A549 (cell line): ENCODE data around the gene GSTM2. TPM values are rescaled to one million over a fixed set of nuclear protein-coding genes. Genes with fewer than 3 reads are reported as not detected.

Source experiments
- ATAC-seq, 2 experiments: fragments of 200-7000 bp in 1 of 2; fragments of >200 bp in 1 of 2; cut with Nextera tagmentation in 1 of 2; cut with Tn5 transposase in 1 of 2; 3 replicates each; pipeline versions ENCODE4 v1.8.0 to v1.9.1; 2018 to 2020; ENCODE audit warnings: mild to moderate bottlenecking in 1 of 2, moderate library complexity in 1 of 2
- CTCF ChIA-PET: fragments of 300-600 bp; sonication (Branson Sonifier 250); formaldehyde crosslinking; extraction: SDS; loops from one replicate; lab custom pipeline; 2021; ENCODE audit warnings: antibody characterized with exemption, inconsistent platforms; lab: Yijun Ruan, JAX
- POLR2A ChIA-PET: fragments of 350-600 bp; formaldehyde crosslinking; extraction: SDS; loops from one replicate; lab custom pipeline; 2021; ENCODE audit warnings: antibody characterized with exemption, inconsistent platforms; lab: Yijun Ruan, JAX
- DNase-seq, 2 experiments: peaks; one replicate each; pipeline versions ENCODE4 v3.0.0 to v3.0.0-alpha.2; 2011 to 2016; ENCODE audit warnings: low read depth in 1 of 2, low spot score in 1 of 2
- FAIRE-seq: peaks from 2 replicates; lab custom pipeline; 2011; peaks lifted over from hg19 to GRCh38; lab: Jason Lieb, UNC
- H3K27ac ChIP-seq, 2 experiments: fragments of >200 bp; sonication (Bioruptor Twin); formaldehyde crosslinking; 3 replicates each; pipeline ENCODE4 v1.5.1; 2016 to 2017
- H3K4me1 ChIP-seq: fragments of >200 bp; sonication (Bioruptor Twin); formaldehyde crosslinking; 3 replicates; pipeline ENCODE4 v1.6.1; 2016
- H3K4me2 ChIP-seq: fragments of >200 bp; sonication (Bioruptor Twin); formaldehyde crosslinking; 3 replicates; pipeline ENCODE4 v1.6.1; 2016
- H3K4me3 ChIP-seq: fragments of >200 bp; sonication (Bioruptor Twin); formaldehyde crosslinking; 3 replicates; pipeline ENCODE4 v1.5.1; 2016
- H3K9me3 ChIP-seq: fragments of >200 bp; sonication (Bioruptor Twin); formaldehyde crosslinking; 3 replicates; pipeline ENCODE4 v1.6.1; 2016
- BHLHE40 ChIP-seq: IDR thresholded peaks from 2 replicates; pipeline ENCODE4 v1.6.1; 2012; ENCODE audit warnings: low read depth, low read length, inconsistent platforms
- CEBPB ChIP-seq, 2 experiments: fragments of >200 bp in 1 of 2; sonication (Bioruptor Twin) in 1 of 2; formaldehyde crosslinking in 1 of 2; IDR thresholded peaks; 2 replicates each; pipeline ENCODE4 v1.6.1; 2012 to 2016
- CHD2 ChIP-seq: fragments of 150-350 bp; IDR thresholded peaks from 2 replicates; pipeline ENCODE4 v1.6.1; 2014; ENCODE audit warnings: low read length; ENCODE audit not compliant: partially characterized antibody
- EHF ChIP-seq: fragments of 250-450 bp; sonication (Bioruptor Pico); IDR thresholded peaks from 2 replicates; pipeline ENCODE4 v1.5.0; 2020; ENCODE audit warnings: mild to moderate bottlenecking
- FOSB ChIP-seq: fragments of 250-450 bp; sonication (Bioruptor Pico); IDR thresholded peaks from 2 replicates; pipeline ENCODE4 v1.5.0; 2020; ENCODE audit warnings: mild to moderate bottlenecking, moderate library complexity
- FOSL2 ChIP-seq, 2 experiments: fragments of 450-650 bp in 1 of 2; fragments of >200 bp in 1 of 2; sonication (Bioruptor Twin) in 1 of 2; formaldehyde crosslinking; IDR thresholded peaks; 2 replicates each; pipeline versions ENCODE4 v1.5.0 to v1.6.1; 2016 to 2020; ENCODE audit warnings: mild to moderate bottlenecking in 1 of 2, moderate library complexity in 1 of 2
- KDM5A ChIP-seq: fragments of 200-600 bp; sonication (generic); IDR thresholded peaks from 2 replicates; pipeline ENCODE4 v1.6.1; 2016; ENCODE audit warnings: antibody characterized with exemption, mild to moderate bottlenecking
- MAFK ChIP-seq: fragments of 450-650 bp; IDR thresholded peaks from 2 replicates; pipeline ENCODE4 v1.6.1; 2014; ENCODE audit not compliant: partially characterized antibody
- MYC ChIP-seq: IDR thresholded peaks from 2 replicates; pipeline ENCODE4 v1.6.1; 2012; ENCODE audit warnings: mild to moderate bottlenecking, inconsistent platforms, low read length, improper control_type of control experiment, borderline replicate concordance
- NFE2L2 ChIP-seq: fragments of 150-350 bp; conservative IDR thresholded peaks from 2 replicates; pipeline ENCODE4 v1.6.1; 2014; ENCODE audit warnings: low read length
- NPAS2 ChIP-seq: fragments of 250-450 bp; sonication (Bioruptor Pico); IDR thresholded peaks from 2 replicates; pipeline ENCODE4 v1.8.0; 2022; ENCODE audit warnings: mild to moderate bottlenecking, moderate library complexity, borderline replicate concordance
- POLR2A ChIP-seq: IDR thresholded peaks from 2 replicates; pipeline ENCODE4 v1.6.1; 2012; ENCODE audit warnings: mild to moderate bottlenecking, low read length
- RARB ChIP-seq: fragments of 250-450 bp; sonication (Bioruptor Pico); IDR thresholded peaks from 2 replicates; pipeline ENCODE4 v1.8.0; 2021; ENCODE audit warnings: mild to moderate bottlenecking, moderate library complexity
- RCOR1 ChIP-seq: fragments of 150-350 bp; IDR thresholded peaks from 2 replicates; pipeline ENCODE4 v1.6.1; 2014; ENCODE audit warnings: antibody characterized with exemption, low read length, low read depth
- RFX5 ChIP-seq: fragments of 450-650 bp; IDR thresholded peaks from 2 replicates; pipeline ENCODE4 v1.7.1; 2014; ENCODE audit warnings: antibody characterized with exemption, mild to moderate bottlenecking, moderate library complexity
- RNF2 ChIP-seq: fragments of 200-600 bp; sonication (generic); IDR thresholded peaks from 2 replicates; pipeline ENCODE4 v1.6.1; 2016; ENCODE audit warnings: low read depth, mild to moderate bottlenecking, antibody characterized with exemption, moderate library complexity, borderline replicate concordance
- ZNF302 ChIP-seq: fragments of 250-450 bp; sonication (Bioruptor Pico); IDR thresholded peaks from 2 replicates; pipeline ENCODE4 v1.9.0; 2021; ENCODE audit warnings: inconsistent platforms, mild to moderate bottlenecking, moderate library complexity
- WGBS: methylation state at CpG from one replicate; pipeline ENCODE4 v1.1.6; 2017; ENCODE audit errors: missing lambda C conversion rate; 5-methylcytosine and 5-hydroxymethylcytosine counted together
- polyA plus RNA-seq, 4 experiments: library from polyadenylated mRNA; depleted of rRNA in 3 of 4; stranded (reverse); fragments of >200 nt; fragmentation: RNase III in 1 of 4; extraction: RNeasy Plus Mini Kit Qiagen cat#74134 plus additional on column Dnase treatment in 1 of 4; gene quantifications; 2 replicates in 3 of 4; 3 replicates in 1 of 4; pipeline ENCODE4 v1.2.3, GENCODE V29; 2011 to 2017
- TF ChIP-seq, protein P1 (sequence below): IDR thresholded peaks from 2 replicates; pipeline ENCODE4 v1.6.1; 2012
- TF ChIP-seq, protein P2 (sequence below): IDR thresholded peaks from 2 replicates; pipeline ENCODE4 v1.6.1; 2012
- TF ChIP-seq, protein P3 (sequence below): fragments of 150-350 bp; IDR thresholded peaks from 2 replicates; pipeline ENCODE4 v1.6.1; 2014; ENCODE audit warnings: low read depth, mild to moderate bottlenecking, low read length
- TF ChIP-seq, protein P4 (sequence below): fragments of >200 bp; sonication (Bioruptor Twin); formaldehyde crosslinking; IDR thresholded peaks from 2 replicates; pipeline ENCODE4 v1.6.1; 2016

GSTM2 gene
- polyA plus RNA-seq, 2 of the 4 experiments (the other 2 are of a cell fraction) = 4.8 to 6.5 TPM

DNA sequence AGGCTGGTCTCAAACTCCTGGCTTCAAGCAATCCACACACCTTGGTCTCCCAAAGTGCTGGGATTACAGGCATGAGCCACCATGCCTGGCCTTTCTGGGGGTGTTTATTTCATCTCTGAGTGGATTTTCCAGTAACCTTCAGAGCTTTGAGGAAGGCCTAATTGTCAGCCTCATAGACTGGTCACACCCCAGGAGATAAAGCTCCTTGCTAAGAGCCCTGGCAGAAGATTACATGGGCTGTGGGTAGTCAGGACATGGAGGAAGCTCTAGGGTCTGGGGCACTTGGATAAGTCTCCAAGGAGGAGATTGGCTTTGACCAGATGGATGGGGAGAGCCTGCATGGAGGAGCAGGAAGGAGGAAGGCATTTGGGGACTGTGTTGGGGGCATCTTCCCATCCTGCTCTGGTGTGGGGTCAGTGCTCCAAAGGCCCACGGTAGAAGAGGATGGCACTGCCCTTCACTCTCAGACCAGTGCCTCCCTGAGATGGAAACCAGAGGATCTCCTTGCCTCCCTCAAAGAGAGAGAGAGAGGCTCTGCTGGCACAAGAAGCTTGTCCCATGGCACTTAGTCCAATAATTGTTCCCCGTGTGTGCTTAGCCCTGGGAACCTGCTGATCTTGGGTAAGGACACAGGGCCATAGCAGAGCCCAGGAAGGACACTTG, 26.6 kb upstream of the GSTM2 start:
- TF ChIP-seq RCOR1 = no peak
- no peak for TF ChIP-seq CHD2
- TF ChIP-seq MAFK = no peak
- TF ChIP-seq, protein P1, sequence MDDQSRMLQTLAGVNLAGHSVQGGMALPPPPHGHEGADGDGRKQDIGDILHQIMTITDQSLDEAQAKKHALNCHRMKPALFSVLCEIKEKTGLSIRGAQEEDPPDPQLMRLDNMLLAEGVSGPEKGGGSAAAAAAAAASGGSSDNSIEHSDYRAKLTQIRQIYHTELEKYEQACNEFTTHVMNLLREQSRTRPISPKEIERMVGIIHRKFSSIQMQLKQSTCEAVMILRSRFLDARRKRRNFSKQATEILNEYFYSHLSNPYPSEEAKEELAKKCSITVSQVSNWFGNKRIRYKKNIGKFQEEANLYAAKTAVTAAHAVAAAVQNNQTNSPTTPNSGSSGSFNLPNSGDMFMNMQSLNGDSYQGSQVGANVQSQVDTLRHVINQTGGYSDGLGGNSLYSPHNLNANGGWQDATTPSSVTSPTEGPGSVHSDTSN = no peak
- TF ChIP-seq RFX5 = no peak
- TF ChIP-seq POLR2A = no peak
- TF ChIP-seq KDM5A = no peak
- TF ChIP-seq CEBPB (IDR thresholded peaks at IDR 0.05) = no peak
- no peak for TF ChIP-seq NPAS2 (CRISPR knock-in tag)
- TF ChIP-seq, protein P2, sequence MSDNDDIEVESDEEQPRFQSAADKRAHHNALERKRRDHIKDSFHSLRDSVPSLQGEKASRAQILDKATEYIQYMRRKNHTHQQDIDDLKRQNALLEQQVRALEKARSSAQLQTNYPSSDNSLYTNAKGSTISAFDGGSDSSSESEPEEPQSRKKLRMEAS = no peak
- no peak for TF ChIP-seq BHLHE40
- no peak for TF ChIP-seq RARB (CRISPR knock-in tag)
- no peak for TF ChIP-seq EHF
- Histone ChIP-seq H3K4me3 (no peak overlapping the region), H3K4me1 (peaks cover 16% of the 10 kb centered on the region), H3K27ac (no peak overlapping the region), H3K4me2 (no peak overlapping the region), H3K9me3 (no peaks in the 10 kb centered on the region)
- no peak for FAIRE-seq
- ChIA-PET CTCF (interaction anchor here (0.7 to 21.4 kb wide), 25 partner anchors 12 to 384 kb away, joined by 3 to 295 read pairs (median 8); partner anchors contain the start of genes AHCYL1, GNAI3 and GSTM4), POLR2A (interaction anchor here (1.1 to 2.2 kb wide), 3 partner anchors 93 to 135 kb away, joined by 3 to 20 read pairs (median 4); partner anchors contain the start of gene GNAI3)
- WGBS = 83% methylated on average over 1 of the region's 2 CpGs
- no peak for DNase-seq
- ATAC-seq = no peak

DNA sequence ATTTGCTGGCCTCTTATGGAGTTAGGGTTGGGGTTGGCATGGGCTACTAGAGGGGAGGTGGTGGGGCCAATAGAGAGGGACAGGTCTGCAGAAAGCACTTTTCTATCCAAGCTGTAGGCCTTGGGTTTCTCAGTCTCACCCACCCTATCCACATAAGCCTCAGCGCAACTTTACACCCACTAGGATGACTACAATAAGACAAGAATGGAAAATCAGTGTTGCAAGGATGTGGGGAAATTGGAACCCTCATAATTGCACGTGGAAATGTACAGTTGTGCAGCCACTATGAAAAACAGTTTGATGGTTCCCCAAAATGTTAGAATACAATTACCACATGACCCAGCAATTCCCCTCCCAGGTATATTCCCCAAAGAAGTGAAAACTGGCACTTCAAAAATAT, 26.0 kb upstream of the GSTM2 start:
- ChIA-PET POLR2A (interaction anchor here (1.1 to 1.5 kb wide), 2 partner anchors 93 to 135 kb away, joined by 3 to 4 read pairs; partner anchors contain the start of gene GNAI3), CTCF (interaction anchor here (0.8 to 21.4 kb wide), 10 partner anchors 12 to 352 kb away, joined by 3 to 295 read pairs (median 46); partner anchors contain the start of genes AHCYL1 and GSTM4)
- FAIRE-seq = no peak
- Histone ChIP-seq H3K4me3 (no peak overlapping the region), H3K4me2 (no peak overlapping the region), H3K9me3 (no peaks in the 10 kb centered on the region), H3K4me1 (peaks cover 10% of the 10 kb centered on the region; the same call in 2 of the 3 replicates), H3K27ac (no peak overlapping the region)
- TF ChIP-seq ZNF302 (CRISPR knock-in tag) = no peak
- TF ChIP-seq, protein P3, sequence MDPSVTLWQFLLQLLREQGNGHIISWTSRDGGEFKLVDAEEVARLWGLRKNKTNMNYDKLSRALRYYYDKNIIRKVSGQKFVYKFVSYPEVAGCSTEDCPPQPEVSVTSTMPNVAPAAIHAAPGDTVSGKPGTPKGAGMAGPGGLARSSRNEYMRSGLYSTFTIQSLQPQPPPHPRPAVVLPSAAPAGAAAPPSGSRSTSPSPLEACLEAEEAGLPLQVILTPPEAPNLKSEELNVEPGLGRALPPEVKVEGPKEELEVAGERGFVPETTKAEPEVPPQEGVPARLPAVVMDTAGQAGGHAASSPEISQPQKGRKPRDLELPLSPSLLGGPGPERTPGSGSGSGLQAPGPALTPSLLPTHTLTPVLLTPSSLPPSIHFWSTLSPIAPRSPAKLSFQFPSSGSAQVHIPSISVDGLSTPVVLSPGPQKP = no peak
- no peak for TF ChIP-seq NFE2L2
- TF ChIP-seq, protein P4, sequence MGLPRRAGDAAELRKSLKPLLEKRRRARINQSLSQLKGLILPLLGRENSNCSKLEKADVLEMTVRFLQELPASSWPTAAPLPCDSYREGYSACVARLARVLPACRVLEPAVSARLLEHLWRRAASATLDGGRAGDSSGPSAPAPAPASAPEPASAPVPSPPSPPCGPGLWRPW = no peak
- TF ChIP-seq MYC = no peak
- no peak for TF ChIP-seq RNF2
- no peak for TF ChIP-seq FOSB (CRISPR knock-in tag)
- no peak for TF ChIP-seq FOSL2 (IDR thresholded peaks at IDR 0.05)
- TF ChIP-seq FOSL2 (CRISPR knock-in tag; IDR thresholded peaks at IDR 0.05) = no peak
- no peak for TF ChIP-seq NPAS2 (CRISPR knock-in tag)
- TF ChIP-seq RARB (CRISPR knock-in tag) = no peak
- no peak for DNase-seq
- no peak for ATAC-seq
- WGBS = 71% methylated on average over 2 of the region's 2 CpGs
